IPS DF 19.7 (cell line): ENCODE data around the gene LDLRAD3.

Experiments
- DNase-seq: peaks from one replicate; pipeline ENCODE4 v3.0.0-alpha.2; 2013; ENCODE audit warnings: low read depth, low spot score

The LDLRAD3 gene

GRCh38 chr11:36103933-36104530, 160.2 kb downstream of the LDLRAD3 start:
- DNase-seq, result no peak

GRCh38 chr11:36104660-36104992, 160.8 kb downstream of the LDLRAD3 start:
- DNase-seq, result no peak

GRCh38 chr11:36105743-36106581, 162.1 kb downstream of the LDLRAD3 start:
- no peak for DNase-seq

GRCh38 chr11:36107547-36107946, 163.7 kb downstream of the LDLRAD3 start:
- DNase-seq, result no peak

GRCh38 chr11:36108881-36109589, 165.2 kb downstream of the LDLRAD3 start:
- DNase-seq, result no peak

GRCh38 chr11:36109590-36109849, 165.7 kb downstream of the LDLRAD3 start:
- DNase-seq, result no peak

GRCh38 chr11:36109850-36110606, 166.2 kb downstream of the LDLRAD3 start:
- peak; percentile 88 for DNase-seq

GRCh38 chr11:36110668-36111410, 167.0 kb downstream of the LDLRAD3 start:
- no peak for DNase-seq

GRCh38 chr11:36114095-36114494, 170.2 kb downstream of the LDLRAD3 start:
- no peak for DNase-seq

DNA sequence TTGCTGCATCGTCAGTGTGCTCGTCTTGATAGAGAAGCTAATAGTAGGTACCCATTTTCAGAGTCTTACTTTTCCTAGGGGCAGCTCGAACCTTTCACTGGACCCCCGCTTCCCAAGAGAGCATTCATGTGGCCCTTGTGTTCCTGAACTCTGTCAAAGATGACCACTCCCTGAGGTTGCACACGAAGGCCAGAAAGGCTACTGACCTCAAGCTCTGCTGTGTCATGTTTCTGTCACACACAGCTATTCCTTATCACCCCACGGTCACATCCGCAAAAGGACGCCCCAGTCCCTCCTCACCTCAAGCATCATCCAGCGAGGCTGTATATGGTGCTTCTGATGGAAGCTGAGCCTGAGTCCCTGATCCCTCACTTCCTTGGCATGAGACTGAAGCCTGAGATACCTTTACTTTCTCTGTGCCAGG, 171.5 kb downstream of the LDLRAD3 start:
- no peak for DNase-seq

GRCh38 chr11:36116161-36116560, 172.3 kb downstream of the LDLRAD3 start:
- DNase-seq, result no peak

DNA sequence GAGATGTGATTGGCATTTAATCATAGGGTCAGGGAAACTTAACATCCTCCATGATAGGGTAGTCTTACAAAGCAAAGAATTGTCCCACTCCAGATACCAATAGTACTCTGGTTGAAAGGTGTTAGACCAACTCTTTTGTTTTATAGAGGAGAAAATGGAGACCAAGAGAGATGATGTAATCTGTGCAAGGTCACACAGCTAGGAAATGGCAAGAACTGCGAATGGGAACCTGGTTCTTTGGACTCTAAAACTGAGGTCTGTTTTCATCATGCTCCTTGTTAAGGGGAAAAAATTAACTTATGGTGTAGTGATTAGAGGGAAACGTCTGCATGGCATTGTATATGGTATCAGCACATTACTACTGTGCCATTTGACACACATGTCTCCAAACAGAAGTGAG, 174.2 kb downstream of the LDLRAD3 start:
- no peak for DNase-seq

DNA sequence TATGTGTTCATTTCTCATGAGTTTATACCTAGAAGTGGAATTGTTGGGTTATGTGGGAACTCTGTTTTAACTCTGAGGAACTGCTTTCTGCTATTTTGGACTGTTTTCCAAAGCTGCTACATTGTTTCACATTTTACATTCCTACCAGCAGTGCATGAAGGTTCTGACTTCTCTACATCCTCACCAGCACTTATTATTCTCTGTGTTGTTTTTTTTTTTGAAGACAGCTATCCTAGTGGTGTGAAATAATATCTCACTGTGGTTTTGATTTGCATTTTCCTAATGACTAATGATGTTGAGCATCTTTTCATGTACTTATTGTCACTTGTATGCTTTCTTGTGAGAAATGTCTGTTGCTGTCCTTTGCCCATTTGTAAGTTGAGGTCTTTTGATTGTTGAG, 175.4 kb downstream of the LDLRAD3 start:
- DNase-seq, result no peak

DNA sequence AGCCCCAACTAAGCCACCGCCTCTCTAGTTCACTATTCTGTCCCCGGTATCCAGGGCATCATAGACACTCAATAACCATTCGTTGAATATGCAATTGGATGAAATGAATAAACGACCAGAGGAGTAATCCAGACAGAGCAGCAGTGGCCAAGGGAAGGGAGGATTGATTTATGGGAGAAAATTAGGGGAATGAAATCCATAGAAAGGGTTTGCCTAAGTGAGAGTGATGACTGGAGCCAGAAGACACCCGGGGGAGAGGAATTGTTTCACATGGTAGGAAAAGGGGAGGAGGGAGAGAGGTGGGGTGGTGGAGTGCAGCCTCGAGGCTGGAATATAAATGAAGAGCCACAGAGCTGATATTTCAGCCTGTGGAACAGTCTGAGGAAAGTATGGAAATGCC, 177.2 kb downstream of the LDLRAD3 start:
- DNase-seq, result no peak

DNA sequence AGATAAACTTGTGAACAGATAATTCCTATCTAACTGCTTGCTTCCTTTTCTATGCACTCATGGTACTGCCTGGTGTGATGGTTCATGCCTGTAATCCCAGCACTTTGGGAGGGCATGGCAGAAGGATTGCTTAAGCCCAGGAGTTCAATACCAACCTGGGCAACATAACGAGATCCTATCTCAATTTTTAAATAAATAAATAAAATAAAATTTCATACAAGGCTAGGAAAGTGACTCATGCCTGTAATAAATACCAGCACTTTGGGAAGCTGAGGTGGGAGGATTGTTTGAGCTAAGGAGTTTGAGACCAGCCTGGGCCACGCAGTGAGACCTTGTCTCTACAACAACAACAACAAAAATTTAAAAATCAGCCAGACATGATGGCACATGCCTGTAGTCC, 178.8 kb downstream of the LDLRAD3 start:
- DNase-seq, result no peak

GRCh38 chr11:36123336-36124101, 179.7 kb downstream of the LDLRAD3 start:
- no peak for DNase-seq

DNA sequence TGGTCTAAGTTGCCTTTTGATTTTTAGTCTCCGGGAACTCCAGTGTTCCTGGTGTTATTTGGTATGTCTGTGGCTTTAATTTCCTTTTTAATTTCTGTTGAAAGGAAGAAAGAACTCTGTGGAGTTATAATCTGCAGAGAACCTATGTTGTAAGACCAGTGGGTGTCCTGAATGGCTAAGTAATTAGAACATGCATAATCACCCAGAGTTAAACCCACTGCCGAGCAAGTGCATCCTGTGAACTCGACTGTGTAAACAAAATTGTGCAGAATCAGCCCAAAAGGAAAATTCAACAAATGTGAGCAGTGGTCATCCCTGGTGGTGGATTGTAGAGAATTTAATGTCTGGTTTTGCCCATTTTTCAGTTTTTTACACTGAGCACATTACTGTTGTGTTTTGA, 182.8 kb downstream of the LDLRAD3 start:
- no peak for DNase-seq

GRCh38 chr11:36127550-36127949, 183.7 kb downstream of the LDLRAD3 start:
- DNase-seq, result no peak

DNA sequence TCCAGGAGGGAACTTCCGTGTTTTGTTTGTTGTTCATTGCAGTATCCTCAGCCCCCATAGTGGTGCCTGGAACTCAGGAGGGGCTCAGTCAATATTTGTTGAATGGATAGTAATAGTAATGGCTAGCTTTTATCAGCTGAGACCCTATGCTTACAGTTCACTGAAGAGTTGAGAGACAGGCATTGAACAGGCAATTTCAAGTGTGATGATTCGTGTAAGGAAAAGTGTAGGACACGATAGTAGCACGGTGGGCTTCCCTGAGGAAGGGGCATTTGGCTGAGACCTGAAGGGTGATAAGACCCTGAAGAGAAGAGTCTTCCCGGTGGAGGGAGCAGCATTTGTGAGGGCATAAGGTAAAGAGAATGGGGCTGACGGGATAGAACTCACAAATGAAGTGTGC, 186.1 kb downstream of the LDLRAD3 start:
- DNase-seq, result no peak

DNA sequence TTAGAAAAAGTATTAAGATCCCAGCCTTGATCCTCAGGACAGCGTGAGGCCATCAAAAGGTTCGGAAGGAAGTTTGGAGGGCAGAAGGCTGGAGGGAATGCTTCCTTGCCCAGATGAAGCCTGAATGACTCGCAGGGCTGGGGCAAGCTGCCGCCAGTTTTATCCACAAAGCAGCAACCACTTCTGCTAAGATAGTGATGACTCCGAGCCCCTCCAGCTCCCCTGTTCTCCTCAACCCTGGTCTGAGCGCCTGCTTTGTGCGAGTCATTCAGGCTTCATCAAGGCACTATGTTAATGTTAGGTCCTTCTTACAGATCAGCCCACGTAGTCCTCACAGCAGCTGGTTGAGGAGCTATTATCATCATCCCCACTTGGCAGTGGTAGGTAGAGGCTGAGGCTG, 186.5 kb downstream of the LDLRAD3 start:
- no peak for DNase-seq
